GM23248 (cell line): ENCODE results near the gene PCDHGA1. TPM values are rescaled to one million over a fixed set of nuclear protein-coding genes. Genes with fewer than 3 reads are reported as not detected.

Source experiments
- DNase-seq: peaks from one replicate; pipeline ENCODE4 v3.0.0-alpha.2; 2015
- H2AFZ ChIP-seq: fragments of 200-600 bp; sonication (generic); 2 replicates; pipeline ENCODE4 v1.6.1; 2016; ENCODE audit warnings: antibody characterized with exemption
- H3F3A ChIP-seq: fragments of 200-600 bp; sonication (generic); 2 replicates; pipeline ENCODE4 v1.6.1; 2016; ENCODE audit warnings: mild to moderate bottlenecking, antibody characterized with exemption, mixed run types; ENCODE audit not compliant: insufficient read depth
- H3K27ac ChIP-seq: fragments of 200-600 bp; sonication (generic); 2 replicates; pipeline ENCODE4 v1.5.1; 2016; ENCODE audit warnings: mild to moderate bottlenecking
- H3K27me3 ChIP-seq: fragments of 200-600 bp; sonication (generic); replicated peaks from 2 replicates; pipeline ENCODE4 v1.6.1; 2016; ENCODE audit warnings: mild to moderate bottlenecking; ENCODE audit not compliant: insufficient read depth
- H3K36me3 ChIP-seq: fragments of 200-600 bp; sonication (generic); 2 replicates; pipeline ENCODE4 v1.6.1; 2016; ENCODE audit warnings: low read depth, mild to moderate bottlenecking
- H3K4me1 ChIP-seq: fragments of 200-600 bp; sonication (generic); 2 replicates; pipeline ENCODE4 v1.6.1; 2016; ENCODE audit warnings: mild to moderate bottlenecking; ENCODE audit not compliant: insufficient read depth
- H3K4me2 ChIP-seq: fragments of 200-600 bp; sonication (generic); one replicate; pipeline ENCODE4 v1.6.1; 2016; ENCODE audit warnings: mild to moderate bottlenecking; ENCODE audit not compliant: unreplicated experiment
- H3K4me3 ChIP-seq: fragments of 200-600 bp; sonication (generic); 2 replicates; pipeline ENCODE4 v1.5.1; 2016; ENCODE audit warnings: mild to moderate bottlenecking
- H3K79me2 ChIP-seq: fragments of 200-600 bp; sonication (generic); 2 replicates; pipeline ENCODE4 v1.6.1; 2016; ENCODE audit warnings: mild to moderate bottlenecking; ENCODE audit not compliant: insufficient read depth
- H3K9ac ChIP-seq: fragments of 200-600 bp; sonication (generic); 2 replicates; pipeline ENCODE4 v1.6.1; 2016; ENCODE audit warnings: mild to moderate bottlenecking
- H3K9me2 ChIP-seq: fragments of 200-600 bp; sonication (generic); 2 replicates; pipeline ENCODE4 v1.6.1; 2016; ENCODE audit warnings: mixed run types, mild to moderate bottlenecking, moderate library complexity; ENCODE audit not compliant: insufficient read depth
- H3K9me3 ChIP-seq: fragments of 200-600 bp; sonication (generic); one replicate; pipeline ENCODE4 v1.6.1; 2017; ENCODE audit warnings: low read depth
- H4K20me1 ChIP-seq: fragments of 200-600 bp; sonication (generic); 2 replicates; pipeline ENCODE4 v1.6.0; 2016; ENCODE audit not compliant: insufficient read depth
- EZH2 ChIP-seq: fragments of 200-600 bp; sonication (generic); IDR thresholded peaks from 2 replicates; pipeline ENCODE4 v1.6.1; 2018; ENCODE audit warnings: antibody characterized with exemption, mild to moderate bottlenecking; ENCODE audit not compliant: insufficient read depth, poor library complexity, severe bottlenecking
- EZH2phosphoT487 ChIP-seq: fragments of 200-600 bp; sonication (generic); IDR thresholded peaks from 2 replicates; pipeline ENCODE4 v1.6.1; 2018; ENCODE audit warnings: antibody characterized with exemption, moderate library complexity, mild to moderate bottlenecking, low read depth; ENCODE audit not compliant: insufficient read depth
- WGBS, 2 experiments: methylation state at CpG; one replicate each; pipeline ENCODE4 v1.1.6; 2015 to 2017; ENCODE audit warnings: low lambda C conversion rate in 2 of 2, low coverage in 1 of 2; ENCODE audit errors: missing lambda C conversion rate in 2 of 2; 5-methylcytosine and 5-hydroxymethylcytosine counted together
- in situ Hi-C: fragments of 300-500 bp; cut with MboI; formaldehyde crosslinking; loops from 2 replicates; pipeline ENCODE4 v1.15.0; 2020
- polyA plus RNA-seq: library from polyadenylated mRNA; unstranded; fragments of >200 nt; fragmentation: Nextera tagmentation; extraction: Ambion mirVana; gene quantifications from 2 replicates; pipeline ENCODE4 v1.2.1, GENCODE V29; 2016
- total RNA-seq: library from RNA; depleted of rRNA; stranded (reverse); fragments of >200 nt; shearing (Covaris generic); gene quantifications from 2 replicates; pipeline ENCODE4 v1.2.3, GENCODE V29; 2014

Gene PCDHGA1
- total and polyA plus RNA-seq, 2 experiments from 2014 or later: 0.63 to 1.8 TPM

- Histone ChIP-seq H3K79me2 (0 out of 2 replicates have a peak, but pooled peaks cover 7% of the 10 kb centered on the region), H3K9ac (no peak overlapping the region), H3K27me3 (no peaks in the 10 kb centered on the region), H2AFZ (no peak overlapping the region), H3K36me3 (0 out of 2 replicates have a peak, but pooled peaks cover 4% of the 10 kb centered on the region), H3K9me3 (no peaks in the 10 kb centered on the region), H3K4me2 (peak overlapping the region; percentile 43), H3K4me3 (no peak overlapping the region), H3F3A (peaks cover 69% of the 10 kb centered on the region), H4K20me1 (no peaks in the 10 kb centered on the region), H3K27ac (peak overlapping the region; percentile 90), H3K9me2 (no peaks in the 10 kb centered on the region), H3K4me1 (peaks cover 75% of the 10 kb centered on the region)
- no peak for DNase-seq
- 81 to 88% methylated on average over 3 of the region's 3 CpGs for WGBS, 2 experiments
- in situ Hi-C loops: no loop called here
- TF ChIP-seq EZH2 (no peak), EZH2phosphoT487 (no peak)
Observed at GRCh38 chr5:141519605-141520565, 189.6 kb downstream of the PCDHGA1 start.

GRCh38 chr5:141521244-141521781 lies 191.0 kb downstream of the PCDHGA1 start:
- no peaks in the 10 kb centered on the region for H3K9me3 ChIP-seq
- peak overlapping the region; percentile 52 for H3K4me2 ChIP-seq
- H3K4me1 ChIP-seq: peaks cover 75% of the 10 kb centered on the region
- WGBS, 2 experiments: 0% methylated on average over 2 of the region's 2 CpGs
- no peaks in the 10 kb centered on the region for H3K27me3 ChIP-seq
- no peak for TF ChIP-seq EZH2phosphoT487
- no peak for TF ChIP-seq EZH2
- peak overlapping the region; percentile 65 for H3K9ac ChIP-seq
- 0 out of 2 replicates have a peak, but pooled peaks cover 4% of the 10 kb centered on the region for H3K36me3 ChIP-seq
- H3K79me2 ChIP-seq: 0 out of 2 replicates have a peak, but pooled peaks cover 7% of the 10 kb centered on the region
- H2AFZ ChIP-seq: no peak overlapping the region
- H4K20me1 ChIP-seq: no peaks in the 10 kb centered on the region
- in situ Hi-C loops: no loop called here
- H3K4me3 ChIP-seq: peak overlapping the region; percentile 24; the same call in 1 of the 2 replicates
- peaks cover 69% of the 10 kb centered on the region for H3F3A ChIP-seq
- H3K9me2 ChIP-seq: no peaks in the 10 kb centered on the region
- peak; percentile 98 for DNase-seq
- H3K27ac ChIP-seq: peak overlapping the region; percentile 90

- 32 to 37% methylated on average over 2 of the region's 2 CpGs for whole genome bisulfite sequencing, 2 experiments
- Histone ChIP-seq H3K4me3 (no peak overlapping the region), H4K20me1 (no peaks in the 10 kb centered on the region), H3K4me2 (peak overlapping the region; percentile 52), H3K4me1 (peaks cover 68% of the 10 kb centered on the region), H2AFZ (no peak overlapping the region), H3K27me3 (no peaks in the 10 kb centered on the region), H3K79me2 (0 out of 2 replicates have a peak, but pooled peaks cover 7% of the 10 kb centered on the region), H3K36me3 (0 out of 2 replicates have a peak, but pooled peaks cover 4% of the 10 kb centered on the region), H3K9ac (peak overlapping the region; percentile 65; the same call in 1 of the 2 replicates), H3K9me2 (no peaks in the 10 kb centered on the region), H3K27ac (peak overlapping the region; percentile 90), H3K9me3 (no peaks in the 10 kb centered on the region), H3F3A (peaks cover 69% of the 10 kb centered on the region)
- in situ Hi-C loops: no loop called here
- no peak for TF ChIP-seq EZH2phosphoT487
- TF ChIP-seq EZH2: no peak
- no peak for DNase-seq
Observed at GRCh38 chr5:141522301-141522700, 192.0 kb downstream of the PCDHGA1 start.

DNA sequence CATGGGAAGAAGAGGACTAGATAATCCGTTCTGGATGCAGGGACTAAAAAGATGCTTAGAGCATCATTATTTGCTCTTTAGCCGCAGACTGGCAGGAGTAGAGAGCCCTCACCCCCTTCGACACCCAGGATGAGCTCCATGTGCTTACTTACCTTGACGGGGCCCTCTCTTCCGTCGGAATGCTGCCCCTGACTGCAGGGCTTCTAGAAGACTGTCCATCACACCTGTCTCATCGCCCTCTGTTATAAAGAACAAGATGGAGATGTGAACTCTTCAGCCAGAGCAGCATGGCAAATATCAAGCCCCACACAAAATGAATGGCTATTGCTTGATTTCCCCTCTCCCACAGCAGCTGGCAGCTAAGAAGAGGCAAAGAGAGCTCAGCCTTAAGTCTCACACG lies 193.7 kb downstream of the PCDHGA1 start:
- H2AFZ ChIP-seq: no peak overlapping the region
- H3K4me3 ChIP-seq: peak overlapping the region; percentile 30; the same call in 1 of the 2 replicates
- 0 out of 2 replicates have a peak, but pooled peaks cover 4% of the 10 kb centered on the region for H3K36me3 ChIP-seq
- H3K27ac ChIP-seq: peak overlapping the region; percentile 92
- no peaks in the 10 kb centered on the region for H3K27me3 ChIP-seq
- H3K9me2 ChIP-seq: no peaks in the 10 kb centered on the region
- no peak for TF ChIP-seq EZH2
- no peak for TF ChIP-seq EZH2phosphoT487
- H3K4me2 ChIP-seq: peak overlapping the region; percentile 53
- 0 out of 2 replicates have a peak, but pooled peaks cover 7% of the 10 kb centered on the region for H3K79me2 ChIP-seq
- WGBS, 2 experiments: 65 to 66% methylated on average over 8 of the region's 8 CpGs
- no peaks in the 10 kb centered on the region for H4K20me1 ChIP-seq
- peaks cover 67% of the 10 kb centered on the region for H3K4me1 ChIP-seq
- in situ Hi-C loops: no loop called here
- DNase-seq: no peak
- H3K9me3 ChIP-seq: no peaks in the 10 kb centered on the region
- H3K9ac ChIP-seq: peak overlapping the region; percentile 75
- peaks cover 84% of the 10 kb centered on the region for H3F3A ChIP-seq
